ENCODE data around the gene MTM1. TPM values are rescaled to one million over a fixed set of nuclear protein-coding genes. Genes with fewer than 3 reads are reported as not detected.

MTM1 gene
- total and polyA plus RNA-seq, 9 of the 15 experiments (the other 6 are each of a cell fraction or from before 2014, with no cell fraction given) = 5.6 to 13.3 (median 9.5) TPM

GRCh38 chrX:150530821-150531220 lies 37.6 kb upstream of the MTM1 start:
- ATAC-seq = no peak
- TF ChIP-seq BRF2 (IDR thresholded peaks at IDR 0.05; ENCODE audit: borderline replicate concordance, insufficient read depth, insufficient read length) = no peak
- peak; percentile 68 for TF ChIP-seq PKNOX1 (IDR thresholded peaks at IDR 0.05)
- Histone ChIP-seq H4K20me1 (replicated peaks; ENCODE audit: control insufficient read depth, insufficient read depth, low read length) (no peaks in the 10 kb centered on the region), H3K4me1 (replicated peaks in 1 of 2; ENCODE audit: control insufficient read depth in 2 of 2, insufficient read depth in 2 of 2, low read length in 2 of 2) (no peaks in the 10 kb centered on the region; a peak in 2 of 5 replicates), H3K9me1 (ENCODE audit: control insufficient read depth, insufficient read depth, low read length) (no peaks in the 10 kb centered on the region), H3K9me3 (replicated peaks; ENCODE audit: control insufficient read depth, insufficient read depth, low read depth, low read length) (no peaks in the 10 kb centered on the region), H3K27me3 (ENCODE audit: control insufficient read depth in 2 of 2, insufficient read depth in 2 of 2, low read length in 2 of 2) (peaks cover 0 to 8% of the 10 kb centered on the region in 2 experiments; a peak in 2 of 5 replicates), H3K9ac (ENCODE audit: insufficient read depth in 1 of 2, low read depth in 2 of 2, low read length in 2 of 2) (no peak overlapping the region), H3K4me3 (no peak overlapping the region), H3K4me2 (ENCODE audit: insufficient read depth, low read length) (no peak overlapping the region), H3K79me2 (ENCODE audit: control insufficient read depth, insufficient read depth, low read length) (no peaks in the 10 kb centered on the region), H3K36me3 (ENCODE audit: control insufficient read depth, insufficient read depth, low read length) (no peaks in the 10 kb centered on the region), H2AFZ (ENCODE audit: low read depth, low read length) (no peak overlapping the region), H3K27ac (ENCODE audit: extremely low read depth, low read depth, low read length) (no peak overlapping the region)
- no TSS peak for BruUV-seq (replicated peaks)
- intact Hi-C loops (cut with micrococcal nuclease) (no loop called here), in situ Hi-C loops (cut with MboI) (no loop called here)
- DNase-seq (ENCODE audit: extremely low read depth in 1 of 4, low spot score in 3 of 4) = no peak
- no peak for FAIRE-seq
- ChIA-PET CTCF (ENCODE audit: low intra/inter-chr PET ratio) (no interaction called here), POLR2A (no interaction called here)
- 26% methylated on average over 7 of the region's 7 CpGs for WGBS (ENCODE audit: insufficient coverage, low coverage, missing lambda C conversion rate)

GRCh38 chrX:150531467-150531866 lies 37.0 kb upstream of the MTM1 start:
- no peak for ATAC-seq
- in situ Hi-C loops (cut with MboI) = no loop called here

More at GRCh38 chrX:150531467-150531866, 37.0 kb upstream of the MTM1 start:
- Histone ChIP-seq H3K36me3 (ENCODE audit: control insufficient read depth, insufficient read depth, low read length) (no peaks in the 10 kb centered on the region), H2AFZ (ENCODE audit: low read depth, low read length) (no peak overlapping the region), H3K9me3 (replicated peaks; ENCODE audit: control insufficient read depth, insufficient read depth, low read depth, low read length) (no peaks in the 10 kb centered on the region), H3K9ac (ENCODE audit: insufficient read depth in 1 of 2, low read depth in 2 of 2, low read length in 2 of 2) (no peak overlapping the region), H3K9me1 (ENCODE audit: control insufficient read depth, insufficient read depth, low read length) (no peaks in the 10 kb centered on the region), H3K27ac (ENCODE audit: extremely low read depth, low read depth, low read length) (no peak overlapping the region), H4K20me1 (replicated peaks; ENCODE audit: control insufficient read depth, insufficient read depth, low read length) (no peaks in the 10 kb centered on the region), H3K79me2 (ENCODE audit: control insufficient read depth, insufficient read depth, low read length) (no peaks in the 10 kb centered on the region), H3K4me1 (replicated peaks in 1 of 2; ENCODE audit: control insufficient read depth in 2 of 2, insufficient read depth in 2 of 2, low read length in 2 of 2) (no peaks in the 10 kb centered on the region; a peak in 2 of 5 replicates), H3K4me2 (ENCODE audit: insufficient read depth, low read length) (no peak overlapping the region), H3K27me3 (ENCODE audit: control insufficient read depth in 2 of 2, insufficient read depth in 2 of 2, low read length in 2 of 2) (peaks cover 0 to 8% of the 10 kb centered on the region in 2 experiments; a peak in 2 of 5 replicates), H3K4me3 (no peak overlapping the region)
- BruUV-seq (replicated peaks) = no TSS peak
- ChIA-PET POLR2A (no interaction called here), CTCF (ENCODE audit: low intra/inter-chr PET ratio) (no interaction called here)
- DNase-seq (ENCODE audit: extremely low read depth in 1 of 4, low spot score in 3 of 4) (no peak), FAIRE-seq (no peak)
- TF ChIP-seq HINFP (tag; conservative IDR thresholded peaks at IDR 0.05; ENCODE audit: low read depth) = no peak
- no peak for TF ChIP-seq EHMT2 (IDR thresholded peaks at IDR 0.05)
- no peak for TF ChIP-seq POLR2A (conservative IDR thresholded peaks at IDR 0.05)
- TF ChIP-seq ZNF24 (IDR thresholded peaks at IDR 0.05) = no peak
- intact Hi-C loops (cut with micrococcal nuclease) = no loop called here
- 20% methylated on average over 4 of the region's 4 CpGs for WGBS (ENCODE audit: insufficient coverage, low coverage, missing lambda C conversion rate)
